Endothelial cell of umbilical vein (primary cell): ENCODE measurements around the gene TMEM254. TPM values are rescaled to one million over a fixed set of nuclear protein-coding genes. Genes with fewer than 3 reads are reported as not detected.

Experiments used
- BruUV-seq: library from RNA; stranded (reverse); fragments of 400-500 nt; replicated peaks from 2 replicates; lab custom pipeline; 2021; lab: Mats Ljungman, UMichigan
- CTCF ChIA-PET: fragments of 300-600, 350-600 bp; sonication (Branson Sonifier 250); formaldehyde crosslinking; loops from one replicate; lab custom pipeline; 2021; ENCODE audit warnings: antibody characterized with exemption, inconsistent platforms; lab: Charles Lee
- POLR2A ChIA-PET: fragments of 300-600, 350-600 bp; sonication (Branson Sonifier 250); formaldehyde crosslinking; loops from one replicate; lab custom pipeline; 2021; ENCODE audit warnings: antibody characterized with exemption, inconsistent platforms; lab: Charles Lee
- DNase-seq: peaks from one replicate; pipeline ENCODE4 v3.0.0-alpha.2; 2011; ENCODE audit warnings: low read depth, low spot score
- FAIRE-seq: peaks from 2 replicates; lab custom pipeline; 2011; peaks lifted over from hg19 to GRCh38; lab: Jason Lieb, UNC
- H2AFZ ChIP-seq: 2 replicates; pipeline ENCODE4 v1.6.0; 2012; ENCODE audit warnings: low read depth, low read length, control low read depth, inconsistent platforms
- H3K27ac ChIP-seq: 2 replicates; pipeline ENCODE4 v1.5.1; 2011; ENCODE audit warnings: low read depth, mild to moderate bottlenecking, control low read depth, low read length, moderate library complexity; ENCODE audit not compliant: insufficient read depth
- H3K27me3 ChIP-seq, 2 experiments: 2 replicates each; pipeline versions ENCODE4 v1.6.0 to v1.6.1; 2011; ENCODE audit warnings: low read length in 2 of 2, mixed read lengths in 1 of 2; ENCODE audit not compliant: control insufficient read depth in 2 of 2, insufficient read depth in 2 of 2
- H3K36me3 ChIP-seq, 2 experiments: 2 replicates in 1 of 2; 3 replicates in 1 of 2; pipeline ENCODE4 v1.5.1; 2011; ENCODE audit warnings: low read length in 2 of 2, mild to moderate bottlenecking in 1 of 2, moderate library complexity in 1 of 2; ENCODE audit not compliant: control insufficient read depth in 2 of 2, insufficient read depth in 2 of 2; ENCODE audit errors: extremely low read depth in 1 of 2
- H3K4me1 ChIP-seq: 3 replicates; pipeline ENCODE4 v1.5.1; 2011; ENCODE audit warnings: mild to moderate bottlenecking, low read length; ENCODE audit not compliant: control insufficient read depth, insufficient read depth; ENCODE audit errors: extremely low read depth
- H3K4me2 ChIP-seq: 2 replicates; pipeline ENCODE4 v1.6.1; 2011; ENCODE audit warnings: low read length, control low read depth, mixed read lengths; ENCODE audit not compliant: insufficient read depth
- H3K4me3 ChIP-seq, 3 experiments: fragments of 200-600 bp in 1 of 3; sonication (generic), shearing (Covaris generic) in 1 of 3; replicated peaks in 1 of 3; 2 replicates each; pipeline ENCODE4 v1.5.1; 2011 to 2016; ENCODE audit warnings: control low read depth in 3 of 3, low read length in 3 of 3, mild to moderate bottlenecking in 2 of 3, inconsistent platforms in 1 of 3, low read depth in 1 of 3, moderate library complexity in 1 of 3; ENCODE audit not compliant: insufficient read depth in 1 of 3
- H3K79me2 ChIP-seq: 2 replicates; pipeline ENCODE4 v1.6.0; 2012; ENCODE audit warnings: low read length, inconsistent platforms; ENCODE audit not compliant: control insufficient read depth, insufficient read depth
- H3K9ac ChIP-seq: replicated peaks from 2 replicates; pipeline ENCODE3; 2011; ENCODE audit warnings: low read length, control low read depth; ENCODE audit not compliant: insufficient read depth; ENCODE audit errors: extremely low read depth
- H3K9me1 ChIP-seq: replicated peaks from 3 replicates; pipeline ENCODE4 v1.6.0; 2011; ENCODE audit warnings: mild to moderate bottlenecking, low read length; ENCODE audit not compliant: control insufficient read depth, insufficient read depth; ENCODE audit errors: extremely low read depth
- H3K9me3 ChIP-seq: replicated peaks from 2 replicates; pipeline ENCODE4 v1.5.1; 2012; ENCODE audit warnings: low read length, inconsistent platforms; ENCODE audit not compliant: control insufficient read depth, insufficient read depth
- H4K20me1 ChIP-seq: replicated peaks from 2 replicates; pipeline ENCODE3; 2011; ENCODE audit warnings: mild to moderate bottlenecking, low read length; ENCODE audit not compliant: control insufficient read depth, insufficient read depth; ENCODE audit errors: extremely low read depth
- CTCF ChIP-seq, 2 donors: IDR thresholded peaks; 1 replicate in 1 of 2; 2 replicates in 1 of 2; pipeline ENCODE4 v1.5.1; 2011; ENCODE audit warnings: low read length in 2 of 2, mild to moderate bottlenecking in 2 of 2, moderate library complexity in 2 of 2, control low read depth in 1 of 2, inconsistent platforms in 1 of 2, low read depth in 1 of 2; ENCODE audit not compliant: insufficient read depth in 1 of 2; ENCODE audit errors: extremely low read depth in 1 of 2
- EZH2 ChIP-seq: IDR thresholded peaks from 2 replicates; pipeline ENCODE4 v1.6.1; 2012; ENCODE audit warnings: borderline replicate concordance, low read depth, mild to moderate bottlenecking, moderate library complexity, low read length, inconsistent platforms; ENCODE audit not compliant: severe bottlenecking
- FOS ChIP-seq: IDR thresholded peaks from 2 replicates; pipeline ENCODE4 v1.6.1; 2011; ENCODE audit warnings: mild to moderate bottlenecking, low read length, moderate library complexity, borderline replicate concordance; ENCODE audit not compliant: insufficient read depth
- GATA2 ChIP-seq: IDR thresholded peaks from 2 replicates; pipeline ENCODE4 v1.7.0; 2011; ENCODE audit warnings: low read depth, mild to moderate bottlenecking, moderate library complexity, mixed read lengths, low read length; ENCODE audit not compliant: insufficient read length, insufficient read depth
- JUN ChIP-seq: IDR thresholded peaks from 2 replicates; pipeline ENCODE4 v1.6.1; 2011; ENCODE audit warnings: borderline replicate concordance, low read depth; ENCODE audit not compliant: insufficient read length, insufficient read depth
- MAX ChIP-seq: IDR thresholded peaks from 2 replicates; pipeline ENCODE4 v1.6.1; 2011; ENCODE audit not compliant: insufficient read depth, insufficient read length
- MYC ChIP-seq: IDR thresholded peaks from one replicate; pipeline ENCODE4 v1.6.1; 2011; ENCODE audit warnings: mild to moderate bottlenecking, low read depth, low read length
- POLR2A ChIP-seq: IDR thresholded peaks from 2 replicates; pipeline ENCODE4 v1.6.1; 2012; ENCODE audit warnings: low read depth, mild to moderate bottlenecking, control low read depth, low read length
- POLR2AphosphoS5 ChIP-seq: IDR thresholded peaks from 2 replicates; pipeline ENCODE4 v1.6.1; 2012; ENCODE audit warnings: low read depth, mild to moderate bottlenecking, control low read depth, low read length, moderate library complexity; ENCODE audit not compliant: insufficient read depth
- dilution Hi-C: fragments of 300-500 bp; cut with MboI; formaldehyde crosslinking; loops from one replicate; pipeline ENCODE4 v1.15.0; 2019; ENCODE audit warnings: low sequenced_read_pairs; ENCODE audit not compliant: extremely low pct_ligation_motif_present
- intact Hi-C: fragments of 100-400 bp; cut with micrococcal nuclease; formaldehyde crosslinking; loops from one replicate; pipeline ENCODE4 v1.10.0; 2022
- polyA plus RNA-seq, 4 experiments: library from polyadenylated mRNA; depleted of rRNA in 3 of 4; stranded (reverse) in 3 of 4; unstranded in 1 of 4; fragments of >200 nt; gene quantifications; 2 replicates each; pipeline versions ENCODE4 v1.2.1 to v1.2.3, GENCODE V29; 2011 to 2012; ENCODE audit warnings: missing spikeins in 1 of 4
- total RNA-seq: library from RNA; stranded (reverse); gene quantifications from 2 replicates; pipeline ENCODE4 v1.2.3, GENCODE V29; 2021

Gene TMEM254
- total and polyA plus RNA-seq, 2 donors (not counting 3 experiments of a cell fraction or from before 2014, with no cell fraction given): 10.1 to 13.4 TPM

- FAIRE-seq (no peak), DNase-seq (no peak)
- intact Hi-C loops (loop anchor here (10.0 kb wide), 1 partner anchor 173 kb away; no protein-coding TSS in a partner anchor), dilution Hi-C loops (no loop called here)
- H3K4me1 ChIP-seq: no peaks in the 10 kb centered on the region
- H3K79me2 ChIP-seq: no peaks in the 10 kb centered on the region
- no peaks in the 10 kb centered on the region for H4K20me1 ChIP-seq
- no peak overlapping the region for H3K27ac ChIP-seq
- H3K27me3 ChIP-seq: peaks cover 7 to 12% of the 10 kb centered on the region in 2 experiments
- BruUV-seq: no TSS peak
- ChIA-PET CTCF (interaction anchor here (1.1 kb wide), 1 partner anchor 209 kb away, joined by 4 read pairs; no protein-coding TSS in a partner anchor), POLR2A (no interaction called here)
- H3K36me3 ChIP-seq: no peaks in the 10 kb centered on the region
- H3K4me2 ChIP-seq: no peak overlapping the region
- no peaks in the 10 kb centered on the region for H3K9me3 ChIP-seq
- no peak for TF ChIP-seq POLR2AphosphoS5
- no peak for TF ChIP-seq FOS
- no peak for TF ChIP-seq MAX
- TF ChIP-seq CTCF (IDR thresholded peaks at IDR 0.05; ENCODE audit: extremely low read depth in 1 of 2, insufficient read depth in 1 of 2, low read depth in 1 of 2, low read length in 2 of 2): no peak
- no peak for TF ChIP-seq JUN
- TF ChIP-seq EZH2: no peak
- TF ChIP-seq MYC: no peak
- TF ChIP-seq POLR2A: no peak
- TF ChIP-seq GATA2: no peak
- H3K4me3 ChIP-seq: no peak overlapping the region
- H2AFZ ChIP-seq: no peak overlapping the region
- H3K9me1 ChIP-seq: no peaks in the 10 kb centered on the region
- no peak overlapping the region for H3K9ac ChIP-seq
Measured at GRCh38 chr10:80051993-80052392, 26.5 kb upstream of the TMEM254 start.
